ENCODE measurements around the gene NACC1. TPM values are rescaled to one million over a fixed set of nuclear protein-coding genes. Genes with fewer than 3 reads are reported as not detected.
A peak's percentile ranks its signal among the peaks of the same experiment; 100 is the strongest.
"Not testable (repeated sequence)": the region's sequence is repeated elsewhere in the genome, so short reads cannot be mapped to it uniquely, and the experiment has no call there.

NACC1 gene
- total RNA-seq, 1 donor from 2014 or later, result 35.5 TPM

DNA sequence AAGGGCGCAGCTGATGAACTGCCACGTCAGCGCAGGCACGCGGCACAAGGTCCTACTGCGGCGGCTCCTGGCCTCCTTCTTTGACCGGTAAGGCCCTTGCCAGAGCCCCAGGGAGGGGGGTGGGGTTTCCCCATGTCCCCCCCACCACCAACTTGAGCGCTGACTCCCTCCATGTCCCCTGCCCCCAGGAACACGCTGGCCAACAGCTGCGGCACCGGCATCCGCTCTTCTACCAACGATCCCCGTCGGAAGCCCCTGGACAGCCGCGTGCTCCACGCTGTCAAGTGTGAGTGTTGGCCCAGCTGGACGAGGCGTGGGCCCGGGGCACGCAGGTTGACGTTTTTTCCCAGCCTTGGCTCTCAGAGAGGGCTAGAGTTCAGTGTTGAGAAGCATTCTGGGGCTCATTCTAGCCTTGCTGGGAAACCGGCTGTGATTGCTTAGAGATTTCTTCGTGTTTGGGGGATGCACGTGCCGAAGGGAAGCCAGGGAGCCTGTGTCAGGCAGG is 19.3 kb downstream of the NACC1 start:
- Histone ChIP-seq H3K4me1 (no peaks in the 10 kb centered on the region), H3K36me3 (peaks cover 29 to 47% of the 10 kb centered on the region in 2 donors), H3K27ac (no peak overlapping the region), H3K9me3 (no peaks in the 10 kb centered on the region), H3K27me3 (no peaks in the 10 kb centered on the region), H3K4me3 (no peak overlapping the region)
- TF ChIP-seq, protein P1, sequence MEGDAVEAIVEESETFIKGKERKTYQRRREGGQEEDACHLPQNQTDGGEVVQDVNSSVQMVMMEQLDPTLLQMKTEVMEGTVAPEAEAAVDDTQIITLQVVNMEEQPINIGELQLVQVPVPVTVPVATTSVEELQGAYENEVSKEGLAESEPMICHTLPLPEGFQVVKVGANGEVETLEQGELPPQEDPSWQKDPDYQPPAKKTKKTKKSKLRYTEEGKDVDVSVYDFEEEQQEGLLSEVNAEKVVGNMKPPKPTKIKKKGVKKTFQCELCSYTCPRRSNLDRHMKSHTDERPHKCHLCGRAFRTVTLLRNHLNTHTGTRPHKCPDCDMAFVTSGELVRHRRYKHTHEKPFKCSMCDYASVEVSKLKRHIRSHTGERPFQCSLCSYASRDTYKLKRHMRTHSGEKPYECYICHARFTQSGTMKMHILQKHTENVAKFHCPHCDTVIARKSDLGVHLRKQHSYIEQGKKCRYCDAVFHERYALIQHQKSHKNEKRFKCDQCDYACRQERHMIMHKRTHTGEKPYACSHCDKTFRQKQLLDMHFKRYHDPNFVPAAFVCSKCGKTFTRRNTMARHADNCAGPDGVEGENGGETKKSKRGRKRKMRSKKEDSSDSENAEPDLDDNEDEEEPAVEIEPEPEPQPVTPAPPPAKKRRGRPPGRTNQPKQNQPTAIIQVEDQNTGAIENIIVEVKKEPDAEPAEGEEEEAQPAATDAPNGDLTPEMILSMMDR (IDR thresholded peaks at IDR 0.05), result no peak
- intact Hi-C loops (cut with DNase I), result no loop called here
- no peak for DNase-seq (ENCODE audit: low spot score in 2 of 2)

DNA sequence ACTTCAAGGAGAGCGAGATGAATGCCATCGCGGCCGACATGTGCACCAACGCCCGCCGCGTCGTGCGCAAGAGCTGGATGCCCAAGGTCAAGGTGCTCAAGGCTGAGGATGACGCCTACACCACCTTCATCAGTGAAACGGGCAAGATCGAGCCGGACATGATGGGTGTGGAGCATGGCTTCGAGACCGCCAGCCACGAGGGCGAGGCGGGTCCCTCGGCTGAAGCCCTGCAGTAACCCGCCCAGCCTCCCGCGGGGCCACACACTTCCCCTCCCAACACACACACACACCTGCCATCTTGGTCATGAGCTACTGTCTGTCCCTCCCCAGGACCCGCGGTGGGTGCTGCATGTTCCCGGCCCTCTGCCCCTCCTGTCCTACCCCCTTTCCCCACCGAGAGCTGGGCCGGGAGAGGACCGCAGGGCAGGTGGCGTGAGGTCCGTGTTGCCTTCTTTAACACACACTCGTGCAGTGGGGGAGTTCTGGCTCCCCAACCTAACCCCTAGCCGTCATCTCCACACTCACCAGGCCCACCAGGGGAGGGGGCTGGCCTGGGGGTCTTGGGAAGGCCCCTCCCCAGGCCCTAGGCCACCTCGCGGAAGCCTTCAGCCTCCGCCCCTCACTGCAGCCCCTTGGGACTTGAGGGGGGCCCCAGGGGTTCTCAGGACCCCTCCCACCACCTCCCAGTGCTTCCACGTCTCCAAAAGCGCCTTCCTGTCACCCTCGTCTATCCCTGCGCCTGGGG is 20.3 kb downstream of the NACC1 start:
- Histone ChIP-seq H3K36me3 (peaks cover 29 to 47% of the 10 kb centered on the region in 2 donors), H3K4me3 (no peak overlapping the region), H3K9me3 (no peaks in the 10 kb centered on the region), H3K27me3 (no peaks in the 10 kb centered on the region), H3K27ac (no peak overlapping the region), H3K4me1 (no peaks in the 10 kb centered on the region)
- no peak for DNase-seq (ENCODE audit: low spot score in 2 of 2)
- intact Hi-C loops (cut with DNase I), result no loop called here
- TF ChIP-seq, protein P1 (IDR thresholded peaks at IDR 0.05), result no peak

DNA sequence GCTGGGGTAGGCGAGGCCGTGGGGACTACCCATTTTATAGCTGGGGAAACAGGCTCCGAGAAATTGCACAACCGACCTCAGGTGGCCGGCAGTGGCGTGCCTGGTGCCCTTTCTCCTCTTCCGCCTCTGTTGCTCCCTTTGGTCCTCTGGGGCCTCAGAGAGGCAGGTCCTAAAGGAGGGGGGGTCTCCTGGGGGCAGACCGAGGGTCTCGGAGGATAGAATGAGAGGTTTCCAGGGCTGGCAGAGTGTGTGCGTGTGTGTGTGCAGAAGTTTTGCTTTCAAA is 20.8 kb downstream of the NACC1 start:
- Histone ChIP-seq H3K9me3 (no peaks in the 10 kb centered on the region), H3K36me3 (peaks cover 29 to 47% of the 10 kb centered on the region in 2 donors), H3K4me3 (no peak overlapping the region), H3K27ac (no peak overlapping the region), H3K27me3 (no peaks in the 10 kb centered on the region), H3K4me1 (no peaks in the 10 kb centered on the region)
- TF ChIP-seq, protein P1 (IDR thresholded peaks at IDR 0.05), result no peak
- no peak for DNase-seq (ENCODE audit: low spot score in 2 of 2)
- intact Hi-C loops (cut with DNase I), result no loop called here

DNA sequence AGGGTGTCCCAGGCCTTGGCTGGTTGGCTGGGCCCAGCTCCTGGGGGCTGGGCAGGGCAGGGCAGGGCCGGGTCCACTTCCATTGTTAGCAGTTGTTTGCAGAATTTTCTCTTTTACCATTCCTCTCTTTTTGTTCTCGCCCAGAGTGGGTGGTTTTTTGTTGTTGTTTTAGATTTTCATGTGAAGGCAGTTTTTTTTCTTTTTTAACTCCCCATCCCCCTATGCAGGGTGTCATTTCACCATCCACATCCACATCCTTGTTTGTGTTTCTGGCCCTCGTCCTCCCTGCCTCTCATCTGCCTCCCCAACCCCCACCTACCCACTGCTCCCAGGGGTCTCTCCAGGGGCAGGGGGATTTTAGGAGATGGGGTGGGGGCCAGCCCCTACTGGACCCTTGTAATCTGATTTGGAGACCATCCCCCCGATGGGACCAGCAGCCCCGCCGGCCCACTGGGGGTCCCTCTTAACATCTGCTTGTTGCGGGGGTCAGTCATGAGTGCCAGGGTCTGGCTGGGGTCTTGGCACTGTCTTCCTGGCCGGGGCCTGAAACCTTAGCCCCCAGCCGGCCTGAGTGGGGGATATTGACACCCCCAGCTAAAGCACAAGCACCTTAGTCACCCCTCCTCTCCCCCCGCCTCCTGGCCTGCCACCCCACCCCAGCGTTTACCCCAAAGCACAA is 21.7 kb downstream of the NACC1 start:
- intact Hi-C loops (cut with DNase I), result no loop called here
- H3K9me3 ChIP-seq, result no peaks in the 10 kb centered on the region
- H3K27ac ChIP-seq, result no peak overlapping the region
- no peak for DNase-seq (ENCODE audit: low spot score in 2 of 2)
- TF ChIP-seq, protein P1 (IDR thresholded peaks at IDR 0.05), result no peak
- H3K4me1 ChIP-seq, result no peaks in the 10 kb centered on the region
- H3K27me3 ChIP-seq, result no peaks in the 10 kb centered on the region
- peaks cover 37 to 55% of the 10 kb centered on the region in 2 donors for H3K36me3 ChIP-seq
- no peak overlapping the region for H3K4me3 ChIP-seq

DNA sequence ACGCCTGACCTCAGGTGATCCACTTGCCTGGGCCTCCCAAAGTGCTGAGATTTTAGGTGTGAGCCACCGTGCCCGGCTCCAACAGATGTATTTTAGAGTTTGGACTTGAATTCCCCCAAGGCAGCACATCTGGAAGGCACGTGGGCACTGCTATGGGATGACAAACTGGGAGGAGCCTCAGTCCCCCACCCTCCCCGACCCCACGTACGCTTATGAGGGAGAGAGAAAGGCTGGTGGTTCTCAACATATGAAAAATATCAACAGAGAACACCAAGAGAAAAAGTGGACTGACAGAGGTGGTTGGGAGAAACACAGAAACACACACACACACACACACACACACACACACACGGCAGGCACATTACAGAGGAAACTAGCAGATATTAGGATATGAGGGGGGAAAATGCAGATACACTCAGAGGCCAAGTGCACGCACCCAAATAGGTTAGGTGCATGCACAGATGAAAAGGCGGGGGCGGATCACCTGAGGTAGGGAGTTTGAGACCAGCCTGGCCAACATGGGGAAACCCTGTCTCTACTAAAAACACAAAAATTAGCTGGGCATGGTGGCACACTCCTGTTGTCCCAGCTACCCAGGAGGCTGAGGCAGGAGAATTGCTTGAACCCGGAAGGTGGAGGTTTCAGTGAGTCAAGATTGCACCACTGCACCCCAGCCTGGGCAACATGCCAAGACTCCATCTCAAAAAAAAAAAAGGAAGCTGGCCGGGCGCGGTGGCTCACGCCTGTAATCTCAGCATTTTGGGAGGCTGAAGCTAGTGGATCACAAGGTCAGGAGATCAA is 28.9 kb downstream of the NACC1 start:
- H3K27ac ChIP-seq, result no peak overlapping the region
- intact Hi-C loops (cut with DNase I), result no loop called here
- DNase-seq (ENCODE audit: low spot score in 2 of 2), result peak in 1 of 2 donors; percentile 18
- TF ChIP-seq, protein P1 (IDR thresholded peaks at IDR 0.05), result no peak
- H3K4me1 ChIP-seq, result peaks cover 5 to 8% of the 10 kb centered on the region in 2 donors
- H3K27me3 ChIP-seq, result no peaks in the 10 kb centered on the region
- H3K9me3 ChIP-seq, result no peaks in the 10 kb centered on the region
- H3K4me3 ChIP-seq, result no peak overlapping the region
- peaks cover 16 to 18% of the 10 kb centered on the region in 2 donors for H3K36me3 ChIP-seq

DNA sequence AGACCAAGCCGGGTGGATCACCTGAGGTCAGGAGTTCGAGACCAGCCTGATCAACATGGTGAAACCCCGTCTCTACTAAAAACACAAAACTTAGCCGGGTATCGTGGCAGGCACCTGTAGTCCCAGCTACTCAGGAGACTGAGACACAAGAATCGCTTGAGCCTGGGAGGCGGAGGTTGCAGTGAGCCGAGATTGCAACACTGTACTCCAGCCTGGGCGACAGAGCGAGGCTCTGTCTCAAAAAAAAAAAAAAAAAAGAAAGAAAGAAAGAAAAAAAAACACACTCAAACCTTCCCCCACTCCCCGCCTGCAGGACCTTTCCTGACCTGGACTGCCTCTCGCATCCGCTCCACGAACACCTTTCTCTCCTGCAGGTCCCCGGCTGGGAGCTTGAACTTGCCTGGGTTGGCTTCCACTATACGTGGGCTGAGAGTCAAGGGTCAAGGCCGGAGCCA is 31.1 kb downstream of the NACC1 start:
- H3K4me1 ChIP-seq; H3K27me3 ChIP-seq; DNase-seq (ENCODE audit: low spot score in 2 of 2); intact Hi-C loops (cut with DNase I); H3K9me3 ChIP-seq: not testable (repeated sequence)
- peak overlapping the region; percentile 92 to 97 for H3K4me3 ChIP-seq
- peaks cover 15 to 21% of the 10 kb centered on the region in 2 donors for H3K36me3 ChIP-seq
- H3K27ac ChIP-seq, result peak overlapping the region; percentile 99
